Kasumi-1 (cell line): ENCODE data around the gene ALOX12B.
A peak's percentile ranks its signal among the peaks of the same experiment; 100 is the strongest.
"Not testable (repeated sequence)": the region's sequence is repeated elsewhere in the genome, so short reads cannot be mapped to it uniquely, and the experiment has no call there.

ENCODE experiments used
- DNase-seq, 2 experiments: peaks; one replicate each; lab custom pipeline; 2025; lab: John Stamatoyannopoulos, UW

Gene ALOX12B

GRCh38 chr17:8064561-8065019 is 22.9 kb downstream of the ALOX12B start:
- DNase-seq: no peak

GRCh38 chr17:8063761-8064534 is 23.6 kb downstream of the ALOX12B start:
- DNase-seq: no peak

- DNase-seq: no peak
These were observed 24.6 kb downstream of the ALOX12B start for GRCh38 chr17:8062807-8063483.

- DNase-seq: no peak
These were observed 25.1 kb downstream of the ALOX12B start for GRCh38 chr17:8062435-8062806.

- not testable (repeated sequence) for DNase-seq
These were observed 25.7 kb downstream of the ALOX12B start for GRCh38 chr17:8061851-8062250.

- peak; percentile 24 to 34 for DNase-seq
These were observed 27.2 kb downstream of the ALOX12B start for GRCh38 chr17:8060274-8060673.

GRCh38 chr17:8059131-8059530 is 28.4 kb downstream of the ALOX12B start:
- DNase-seq: no peak

DNA sequence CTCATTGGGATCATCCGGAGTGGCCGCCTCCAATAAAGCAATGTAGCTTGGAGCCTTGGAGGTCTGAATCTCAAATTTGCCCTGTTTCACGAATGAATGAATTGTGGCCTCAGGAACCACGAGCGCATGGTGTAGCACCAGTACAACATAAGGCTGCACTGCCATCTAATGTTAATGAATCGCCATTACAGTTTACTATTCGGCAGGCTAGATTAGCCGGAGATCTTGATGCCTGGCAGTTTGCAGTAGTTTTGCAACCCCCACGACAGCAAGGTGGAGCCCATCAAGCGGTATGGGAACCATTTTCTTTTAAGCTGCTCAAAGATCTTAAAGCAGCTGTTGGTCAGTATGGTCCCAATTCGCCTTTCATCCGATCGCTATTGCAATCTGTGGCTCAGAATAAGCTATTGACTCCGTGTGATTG is 29.8 kb downstream of the ALOX12B start:
- peak; percentile 73 to 74 for DNase-seq

- no peak for DNase-seq
These were observed 30.4 kb downstream of the ALOX12B start for GRCh38 chr17:8056976-8057625.

DNA sequence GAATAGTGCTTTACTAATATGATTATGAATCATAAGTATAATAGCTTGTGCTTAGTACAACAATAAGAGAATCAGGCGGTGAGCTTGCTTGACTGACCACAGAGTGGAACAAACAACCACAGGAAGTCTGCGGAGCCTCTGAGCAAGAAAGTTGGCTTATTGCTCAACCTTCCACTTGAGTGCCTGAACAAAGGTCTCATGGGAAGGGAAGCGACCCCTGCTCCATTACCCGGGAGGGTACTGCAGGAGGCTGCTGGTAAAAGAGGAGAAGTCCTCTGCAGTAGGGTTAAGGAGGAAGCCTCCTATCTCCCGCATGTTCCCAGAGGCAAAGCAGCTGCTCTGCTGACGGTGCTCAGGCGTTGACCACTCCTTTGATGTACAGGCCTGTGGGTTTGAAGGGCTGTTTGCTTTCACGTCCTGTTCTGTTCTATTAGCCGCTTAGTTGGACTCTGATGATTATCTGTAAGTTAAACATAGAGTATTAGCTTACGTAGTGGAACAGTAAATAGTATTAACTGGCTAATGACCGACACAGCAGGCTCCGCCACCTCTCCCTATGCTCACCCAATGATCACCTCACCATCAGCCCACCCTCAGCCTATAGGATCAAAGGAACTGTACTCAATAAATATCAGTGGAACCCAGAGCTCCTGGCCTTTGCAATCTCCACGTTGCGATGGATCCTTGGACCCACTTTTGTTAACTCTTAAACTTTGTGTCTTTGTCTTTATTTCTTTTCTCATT is 31.1 kb downstream of the ALOX12B start:
- peak; percentile 20 to 49 for DNase-seq

GRCh38 chr17:8055851-8056231 is 31.7 kb downstream of the ALOX12B start:
- no peak for DNase-seq

GRCh38 chr17:8053600-8053999 is 33.9 kb downstream of the ALOX12B start:
- DNase-seq: no peak

DNA sequence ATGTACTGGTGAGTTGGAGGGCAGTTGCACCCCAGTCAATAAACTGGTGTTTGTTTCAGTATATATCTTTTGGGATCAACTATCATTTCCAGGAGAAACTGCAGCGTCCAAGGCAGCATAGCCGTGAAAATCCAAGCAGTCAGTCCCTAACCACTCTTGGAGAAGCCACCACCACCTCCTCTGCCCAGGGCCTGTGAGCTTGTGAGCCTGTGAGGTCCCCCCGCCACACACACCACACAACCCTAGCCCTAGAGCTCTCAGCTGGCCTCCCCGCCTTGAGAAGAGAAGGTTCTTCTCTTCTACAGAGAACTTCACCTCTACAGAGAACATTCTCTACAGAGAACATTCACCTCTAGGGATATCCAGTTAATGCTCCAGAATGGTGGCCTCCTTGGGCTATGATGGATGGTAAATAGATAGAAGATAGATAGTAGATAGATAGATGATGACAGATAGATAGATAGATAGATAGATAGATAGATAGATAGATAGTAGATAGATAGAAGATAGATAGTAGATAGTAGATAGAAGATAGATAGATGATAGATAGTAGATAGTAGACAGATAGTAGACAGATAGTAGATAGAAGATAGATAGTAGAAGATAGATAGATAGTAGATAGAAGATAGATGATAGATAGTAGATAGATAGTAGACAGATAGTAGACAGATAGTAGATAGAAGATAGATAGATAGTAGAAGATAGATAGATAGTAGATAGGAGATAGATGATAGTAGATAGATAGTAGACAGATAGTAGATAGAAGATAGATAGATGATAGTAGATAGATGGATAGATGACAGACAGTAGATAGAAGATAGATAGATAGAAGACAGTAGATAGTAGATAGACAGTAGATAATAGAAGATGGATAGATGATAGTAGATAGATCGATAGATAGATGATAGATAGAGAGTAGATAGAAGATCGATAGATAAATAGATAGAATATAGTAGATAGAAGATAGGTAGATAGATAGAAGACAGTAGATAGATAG is 35.0 kb downstream of the ALOX12B start:
- DNase-seq: no peak

GRCh38 chr17:8051831-8052230 is 35.7 kb downstream of the ALOX12B start:
- no peak for DNase-seq

- no peak for DNase-seq
These were observed 38.8 kb downstream of the ALOX12B start for GRCh38 chr17:8048736-8049135.

GRCh38 chr17:8048236-8048635 is 39.3 kb downstream of the ALOX12B start:
- no peak for DNase-seq

GRCh38 chr17:8047769-8048110 is 39.8 kb downstream of the ALOX12B start:
- no peak for DNase-seq

GRCh38 chr17:8046929-8047768 is 40.4 kb downstream of the ALOX12B start:
- no peak for DNase-seq

GRCh38 chr17:8046306-8046928 is 41.1 kb downstream of the ALOX12B start:
- no peak for DNase-seq
